SK-N-SH (cell line): Measurements from ENCODE around the gene MIF.

Experiments
- CHD2 ChIP-seq: fragments of 150-350 bp; IDR thresholded peaks from 2 replicates; pipeline ENCODE4 v1.6.1; 2018; ENCODE audit warnings: low read length; ENCODE audit not compliant: partially characterized antibody
- EP300 ChIP-seq, 2 experiments: IDR thresholded peaks; 2 replicates each; pipeline versions ENCODE4 v1.4.0 to v1.6.1; 2012; ENCODE audit warnings: borderline replicate concordance in 1 of 2, low read depth in 1 of 2, low read length in 1 of 2
- EZH2phosphoT487 ChIP-seq: fragments of 200-600 bp; sonication (generic); IDR thresholded peaks from 2 replicates; pipeline ENCODE4 v1.6.1; 2017; ENCODE audit warnings: low read depth, mixed run types, mild to moderate bottlenecking, antibody characterized with exemption, moderate library complexity, borderline replicate concordance
- GABPA ChIP-seq: IDR thresholded peaks from 2 replicates; pipeline ENCODE4 v1.4.0; 2012; ENCODE audit warnings: low read depth, mild to moderate bottlenecking
- POLR2AphosphoS5 ChIP-seq: IDR thresholded peaks from 2 replicates; pipeline ENCODE4 v1.6.1; 2012; ENCODE audit warnings: low read depth, low read length
- RCOR1 ChIP-seq: fragments of 150-350 bp; IDR thresholded peaks from 2 replicates; pipeline ENCODE4 v1.6.1; 2017; ENCODE audit warnings: antibody characterized with exemption, low read length
- SIN3A ChIP-seq: IDR thresholded peaks from 2 replicates; pipeline ENCODE4 v1.6.1; 2012; ENCODE audit warnings: low read depth, mild to moderate bottlenecking, low read length, moderate library complexity, borderline replicate concordance
- TF ChIP-seq, protein P1 (sequence below): fragments of 200-600 bp; sonication (generic); IDR thresholded peaks from 2 replicates; pipeline ENCODE4 v1.6.1; 2017; ENCODE audit warnings: antibody characterized with exemption, mild to moderate bottlenecking, moderate library complexity
- TF ChIP-seq, protein P2 (sequence below): fragments of 150-350 bp; IDR thresholded peaks from 2 replicates; pipeline ENCODE4 v1.6.1; 2017; ENCODE audit warnings: antibody characterized with exemption, low read length, low read depth, borderline replicate concordance

DNA sequence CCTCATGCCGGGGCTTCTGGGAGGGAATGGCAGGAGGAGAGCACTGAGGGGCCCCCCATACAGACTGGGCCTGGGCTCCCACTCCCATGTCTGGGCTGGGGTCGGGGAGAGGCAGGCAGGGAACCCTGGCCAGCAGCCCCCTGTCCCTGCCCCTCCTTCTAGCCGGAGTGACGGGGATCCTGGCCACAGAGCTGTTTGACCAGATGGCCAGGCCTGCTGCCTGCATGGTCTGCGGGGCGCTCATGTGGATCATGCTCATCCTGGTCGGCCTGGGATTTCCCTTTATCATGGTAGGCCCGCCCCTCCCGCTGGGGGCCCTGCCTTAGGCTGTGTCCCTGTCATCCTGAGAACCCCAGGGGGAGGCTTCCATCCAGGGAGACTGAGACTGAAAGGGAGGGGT, 10.0 kb upstream of the MIF start:
- TF ChIP-seq POLR2AphosphoS5 (no peak), RCOR1 (no peak), CHD2 (no peak), EZH2phosphoT487 (no peak), EP300 (IDR thresholded peaks at IDR 0.05; ENCODE audit: borderline replicate concordance in 1 of 2, low read depth in 1 of 2, low read length in 1 of 2) (no peak), GABPA (no peak), SIN3A (no peak)
- TF ChIP-seq, protein P1, sequence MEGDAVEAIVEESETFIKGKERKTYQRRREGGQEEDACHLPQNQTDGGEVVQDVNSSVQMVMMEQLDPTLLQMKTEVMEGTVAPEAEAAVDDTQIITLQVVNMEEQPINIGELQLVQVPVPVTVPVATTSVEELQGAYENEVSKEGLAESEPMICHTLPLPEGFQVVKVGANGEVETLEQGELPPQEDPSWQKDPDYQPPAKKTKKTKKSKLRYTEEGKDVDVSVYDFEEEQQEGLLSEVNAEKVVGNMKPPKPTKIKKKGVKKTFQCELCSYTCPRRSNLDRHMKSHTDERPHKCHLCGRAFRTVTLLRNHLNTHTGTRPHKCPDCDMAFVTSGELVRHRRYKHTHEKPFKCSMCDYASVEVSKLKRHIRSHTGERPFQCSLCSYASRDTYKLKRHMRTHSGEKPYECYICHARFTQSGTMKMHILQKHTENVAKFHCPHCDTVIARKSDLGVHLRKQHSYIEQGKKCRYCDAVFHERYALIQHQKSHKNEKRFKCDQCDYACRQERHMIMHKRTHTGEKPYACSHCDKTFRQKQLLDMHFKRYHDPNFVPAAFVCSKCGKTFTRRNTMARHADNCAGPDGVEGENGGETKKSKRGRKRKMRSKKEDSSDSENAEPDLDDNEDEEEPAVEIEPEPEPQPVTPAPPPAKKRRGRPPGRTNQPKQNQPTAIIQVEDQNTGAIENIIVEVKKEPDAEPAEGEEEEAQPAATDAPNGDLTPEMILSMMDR: no peak
- TF ChIP-seq, protein P2, sequence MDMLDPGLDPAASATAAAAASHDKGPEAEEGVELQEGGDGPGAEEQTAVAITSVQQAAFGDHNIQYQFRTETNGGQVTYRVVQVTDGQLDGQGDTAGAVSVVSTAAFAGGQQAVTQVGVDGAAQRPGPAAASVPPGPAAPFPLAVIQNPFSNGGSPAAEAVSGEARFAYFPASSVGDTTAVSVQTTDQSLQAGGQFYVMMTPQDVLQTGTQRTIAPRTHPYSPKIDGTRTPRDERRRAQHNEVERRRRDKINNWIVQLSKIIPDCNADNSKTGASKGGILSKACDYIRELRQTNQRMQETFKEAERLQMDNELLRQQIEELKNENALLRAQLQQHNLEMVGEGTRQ: no peak
